Inferior parietal cortex (tissue), 1 donor: Measurements from ENCODE around the gene PALLD.
A peak's percentile ranks its signal among the peaks of the same experiment; 100 is the strongest.
"Not testable (repeated sequence)": the region's sequence is repeated elsewhere in the genome, so short reads cannot be mapped to it uniquely, and the experiment has no call there.

Source experiments
- DNase-seq: peaks from one replicate; pipeline ENCODE4 v3.0.0-alpha.2; 2016; ENCODE audit errors: extremely low spot score

PALLD gene

DNA sequence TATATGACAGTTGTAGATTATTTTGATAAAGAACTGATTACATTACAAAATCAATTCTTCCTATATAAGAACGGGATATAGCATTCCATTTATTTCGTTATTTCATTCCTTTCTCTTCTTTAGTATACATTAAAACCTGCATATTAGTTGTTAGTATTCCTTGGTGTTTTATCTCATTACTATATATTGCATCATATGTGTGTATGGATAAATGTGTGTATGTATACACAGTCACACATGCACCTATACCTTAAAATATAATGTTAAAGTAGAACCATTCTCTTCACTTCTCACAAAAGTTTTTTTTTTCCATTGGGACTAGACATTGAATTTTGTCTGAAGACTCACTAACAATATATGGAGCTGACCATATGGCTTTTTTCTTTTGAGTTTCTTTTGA, 5.3 kb upstream of the PALLD start:
- no peak for DNase-seq

DNA sequence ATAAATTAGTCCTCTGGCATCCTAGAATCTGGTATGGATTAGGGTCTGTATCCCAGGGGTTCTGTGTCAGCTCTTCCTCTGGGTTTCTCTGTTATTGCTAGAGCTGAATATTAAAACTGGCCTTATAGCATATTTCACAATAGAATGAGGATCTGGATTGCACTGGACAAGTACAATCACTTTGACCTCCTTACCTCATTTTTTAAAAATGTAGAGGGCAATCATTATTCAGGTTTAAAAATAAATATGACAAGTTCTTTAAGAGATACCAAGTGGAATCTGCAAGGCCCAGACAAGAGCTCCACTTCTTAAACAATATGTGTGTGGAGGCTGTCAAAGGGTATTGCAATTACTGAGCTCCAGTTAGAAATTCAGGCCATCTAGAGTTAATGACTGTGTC, 1.4 kb downstream of the PALLD start:
- no peak for DNase-seq

DNA sequence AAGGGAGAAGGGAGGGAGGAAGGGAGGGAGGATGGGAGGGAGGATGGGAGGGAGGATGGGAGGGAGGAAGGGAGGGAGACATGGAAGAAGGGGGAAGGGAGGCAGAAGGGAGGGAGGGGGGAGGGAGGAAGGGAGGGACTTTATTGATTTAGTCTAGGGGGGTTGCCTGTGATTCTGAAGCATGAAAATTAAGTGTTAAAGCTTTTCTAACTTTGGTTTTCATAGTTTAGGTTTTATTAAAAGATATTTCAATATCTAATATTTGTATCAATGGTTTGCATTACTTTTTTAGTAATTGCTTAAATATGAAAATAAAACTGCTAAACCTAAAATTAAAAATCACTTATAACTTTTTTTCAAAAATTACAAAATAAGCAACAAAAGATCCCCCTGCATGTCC, 2.4 kb downstream of the PALLD start:
- no peak for DNase-seq

DNA sequence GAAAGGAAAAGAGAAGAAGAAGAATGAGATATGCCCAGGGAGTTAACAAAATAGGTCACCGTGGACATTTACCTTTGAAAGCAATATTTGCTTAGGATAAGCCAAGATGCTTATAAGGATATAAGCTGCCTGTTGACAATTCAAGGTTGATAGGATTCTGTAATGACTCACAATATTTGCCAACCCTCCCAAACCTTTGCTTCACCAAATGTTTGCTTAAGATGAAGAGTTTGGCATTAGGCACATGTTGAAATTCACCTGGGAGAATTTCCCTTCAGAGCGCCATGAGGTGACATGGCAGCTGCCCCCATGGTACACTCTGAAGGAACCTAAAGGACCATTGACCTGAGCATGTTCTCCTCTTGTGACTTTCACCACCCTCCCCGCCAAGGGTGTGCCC, 4.6 kb downstream of the PALLD start:
- DNase-seq = no peak

DNA sequence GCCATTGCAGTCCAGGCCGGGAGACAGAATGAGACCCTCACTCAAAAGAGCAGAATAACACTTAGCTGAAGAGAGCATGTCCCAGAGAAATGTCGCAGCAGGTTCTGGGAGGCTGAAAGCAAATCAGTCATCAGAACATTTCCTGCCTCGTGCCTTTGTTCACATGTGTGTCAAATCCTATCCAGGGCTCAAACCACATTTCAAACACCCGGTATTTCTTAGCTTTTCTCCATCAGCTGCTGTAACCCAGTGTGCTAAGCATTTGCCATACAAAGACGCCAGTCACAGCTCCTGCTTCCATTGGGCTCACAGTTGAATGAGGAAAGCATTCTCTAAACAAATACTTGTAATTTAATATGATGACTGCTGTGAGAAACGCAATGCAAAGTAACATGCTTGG, 6.0 kb downstream of the PALLD start:
- DNase-seq = no peak

DNA sequence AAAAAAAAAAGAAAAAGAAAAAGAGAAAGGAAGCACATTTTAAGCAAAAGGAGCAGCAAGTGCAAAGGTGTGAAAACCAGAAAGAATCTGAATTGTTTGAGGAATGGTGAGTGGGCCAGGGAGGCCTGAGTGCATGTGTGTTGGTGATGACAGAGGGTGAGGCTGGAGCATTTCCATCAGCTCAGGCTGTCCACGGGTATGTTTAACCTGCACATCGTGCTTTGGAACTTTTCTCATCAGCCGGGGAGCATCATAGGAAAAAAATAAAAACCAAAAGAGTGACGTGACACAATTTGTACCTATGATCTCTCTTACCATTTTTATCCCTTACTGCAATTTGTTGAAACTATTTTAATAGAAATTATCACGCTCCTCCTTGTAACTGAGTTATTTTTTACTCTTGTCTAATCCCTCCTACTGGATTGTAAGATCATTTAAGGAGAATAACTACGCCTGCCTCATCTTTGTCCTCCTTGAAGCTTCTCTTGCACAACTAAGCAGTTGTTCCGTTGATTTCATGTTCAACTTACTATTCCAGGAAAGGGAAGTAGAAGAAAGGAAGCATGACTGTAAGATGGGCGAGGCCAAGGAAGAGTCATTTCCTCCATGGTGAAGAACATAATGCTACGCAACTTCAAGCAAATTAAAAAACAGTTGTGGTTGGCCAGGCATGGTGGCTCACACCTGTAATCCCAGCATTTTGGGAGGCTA, 7.0 kb downstream of the PALLD start:
- DNase-seq = no peak

DNA sequence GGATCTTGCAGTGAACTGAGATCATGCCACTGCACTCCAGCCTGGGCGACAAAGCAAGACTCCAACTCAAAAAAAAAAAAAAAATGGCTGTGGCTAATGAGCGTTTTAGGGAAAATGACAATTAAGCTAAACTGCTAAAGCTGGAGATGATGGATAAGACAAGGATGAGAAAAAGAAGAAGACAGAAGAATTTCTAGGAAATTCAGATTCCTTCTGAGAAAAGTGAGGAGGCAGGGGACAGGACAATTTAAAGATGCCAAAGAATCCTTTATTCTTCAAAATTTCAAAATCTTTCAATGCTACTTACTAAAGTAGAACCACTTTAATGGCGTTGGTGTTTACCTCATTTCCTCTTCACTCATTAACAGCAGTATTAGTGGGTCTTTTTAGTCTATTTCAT, 7.7 kb downstream of the PALLD start:
- no peak for DNase-seq

DNA sequence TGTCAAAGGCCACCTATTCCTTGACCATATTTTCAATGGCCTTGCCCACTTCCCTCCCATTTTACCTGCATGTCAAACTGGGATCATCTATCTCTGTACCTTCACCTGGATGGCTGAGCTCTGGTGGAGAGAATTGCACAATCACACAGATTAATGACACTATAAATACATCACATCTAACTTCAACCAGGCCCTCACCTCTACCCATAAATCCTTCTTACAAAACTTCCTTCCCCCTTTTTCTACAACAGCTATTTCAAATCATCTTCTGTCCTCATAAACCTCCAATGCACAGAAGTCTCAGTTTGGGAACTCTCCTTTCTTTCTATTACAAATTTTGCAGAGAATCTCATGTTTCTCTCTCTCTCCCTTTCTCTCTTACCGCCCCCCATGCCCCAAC, 9.2 kb downstream of the PALLD start:
- no peak for DNase-seq

DNA sequence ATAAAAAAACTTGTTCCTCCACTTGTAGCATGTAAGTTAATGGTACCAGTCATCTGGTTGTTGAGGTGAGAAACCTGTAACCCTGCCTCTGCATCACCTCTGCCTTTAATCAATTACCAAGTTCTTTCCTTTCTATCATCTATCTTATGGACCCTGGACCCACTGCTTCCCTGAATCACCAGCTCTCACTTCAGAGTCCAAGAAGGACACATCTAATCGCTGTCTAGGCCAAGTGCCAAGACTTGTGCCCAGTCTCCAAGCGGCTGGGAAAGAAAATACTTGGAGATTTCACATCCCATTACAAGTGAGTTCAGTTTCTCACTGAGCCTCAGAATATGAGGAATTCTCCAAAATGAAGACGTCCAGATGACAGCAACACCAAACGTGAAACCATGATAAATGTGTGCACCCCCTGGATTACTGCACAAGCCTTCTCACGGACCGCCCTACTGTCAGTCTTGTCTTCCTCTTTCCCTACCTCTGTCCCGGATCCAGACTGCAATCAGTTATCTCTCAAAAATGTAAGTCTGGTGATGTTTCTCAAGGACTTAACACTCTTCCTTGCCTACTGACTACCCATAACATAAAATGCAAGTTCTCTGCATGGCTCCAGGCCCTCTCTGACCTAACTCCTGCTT, 10.4 kb downstream of the PALLD start:
- no peak for DNase-seq

DNA sequence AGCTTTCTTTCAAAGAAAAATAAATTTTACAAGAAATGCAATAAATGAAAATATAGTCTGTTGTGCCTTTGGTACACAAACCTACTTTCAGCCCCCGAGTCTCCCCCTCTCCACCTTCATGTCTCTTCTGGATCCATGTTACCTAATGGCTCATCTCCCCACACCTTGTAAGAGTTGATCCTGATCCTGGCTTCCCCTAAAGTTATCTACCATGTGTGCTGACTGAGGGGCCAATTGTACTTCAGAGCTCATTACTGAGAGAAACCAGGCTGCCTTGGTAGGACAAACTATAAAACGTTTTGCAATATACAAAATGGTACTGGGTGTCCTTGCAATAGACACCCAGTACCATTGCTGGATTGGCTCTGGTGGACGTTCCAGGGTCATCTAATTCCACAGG, 11.8 kb downstream of the PALLD start:
- DNase-seq = no peak

DNA sequence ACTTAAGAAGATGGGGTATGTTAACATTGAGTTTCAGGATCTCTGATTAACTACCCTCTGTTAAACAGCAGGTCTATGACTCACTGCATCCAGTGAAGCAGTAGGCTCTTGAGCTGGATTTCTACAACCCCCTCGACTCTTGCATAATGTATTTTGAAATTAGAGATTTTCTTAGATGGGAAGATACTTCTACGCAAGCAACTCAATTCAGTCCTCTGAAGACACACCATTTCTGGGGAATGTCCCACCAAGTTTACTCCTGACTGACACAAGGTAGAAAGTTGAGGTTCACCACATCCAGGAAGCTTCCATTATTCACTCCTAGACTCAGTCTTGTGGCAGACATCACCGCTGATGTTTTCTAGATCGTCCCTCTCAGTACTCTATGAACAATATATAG, 12.9 kb downstream of the PALLD start:
- no peak for DNase-seq

DNA sequence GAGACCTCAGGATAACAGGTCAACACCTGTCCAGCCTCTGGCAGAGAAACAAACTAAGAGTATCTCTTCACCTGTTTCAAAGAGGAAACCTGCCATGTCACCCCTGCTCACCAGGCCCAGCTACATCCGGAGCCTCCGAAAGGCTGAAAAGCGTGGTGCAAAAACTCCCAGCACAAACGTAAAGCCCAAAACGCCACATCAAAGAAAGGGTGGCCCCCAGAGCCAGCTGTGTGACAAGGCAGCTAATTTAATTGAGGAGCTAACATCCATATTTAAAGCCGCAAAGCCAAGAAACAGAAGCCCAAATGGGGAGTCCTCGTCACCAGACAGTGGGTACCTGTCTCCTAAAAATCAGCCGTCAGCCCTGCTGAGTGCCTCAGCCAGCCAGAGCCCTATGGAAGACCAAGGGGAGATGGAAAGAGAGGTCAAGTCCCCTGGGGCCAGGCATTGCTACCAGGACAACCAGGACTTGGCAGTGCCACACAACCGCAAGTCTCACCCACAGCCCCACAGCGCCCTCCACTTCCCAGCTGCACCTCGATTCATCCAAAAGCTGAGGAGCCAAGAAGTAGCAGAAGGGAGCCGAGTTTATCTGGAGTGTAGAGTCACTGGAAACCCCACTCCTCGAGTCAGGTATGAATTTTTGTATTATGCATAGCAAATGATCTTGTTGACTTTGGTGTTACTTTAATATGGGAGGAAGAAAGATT, 15.1 kb downstream of the PALLD start:
- no peak for DNase-seq

DNA sequence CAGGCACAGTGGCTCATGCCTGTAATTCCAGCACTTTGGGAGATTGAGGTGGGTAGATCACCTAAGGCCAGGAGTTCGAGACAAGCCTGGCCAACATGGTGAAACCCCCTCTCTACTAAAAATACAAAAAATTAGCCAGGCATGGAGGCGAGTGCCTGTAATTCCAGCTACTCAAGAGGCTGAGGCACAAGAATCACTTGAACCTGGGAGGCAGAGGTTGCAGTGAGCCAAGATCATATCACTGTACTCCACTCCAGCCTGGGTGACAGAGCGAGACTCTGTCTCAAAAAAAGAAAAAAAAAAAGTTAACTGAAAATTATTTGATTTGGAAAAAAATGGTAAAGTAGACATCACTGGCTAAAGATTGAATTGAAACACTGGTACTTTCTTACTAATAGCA, 17.0 kb downstream of the PALLD start:
- DNase-seq = not testable (repeated sequence)

DNA sequence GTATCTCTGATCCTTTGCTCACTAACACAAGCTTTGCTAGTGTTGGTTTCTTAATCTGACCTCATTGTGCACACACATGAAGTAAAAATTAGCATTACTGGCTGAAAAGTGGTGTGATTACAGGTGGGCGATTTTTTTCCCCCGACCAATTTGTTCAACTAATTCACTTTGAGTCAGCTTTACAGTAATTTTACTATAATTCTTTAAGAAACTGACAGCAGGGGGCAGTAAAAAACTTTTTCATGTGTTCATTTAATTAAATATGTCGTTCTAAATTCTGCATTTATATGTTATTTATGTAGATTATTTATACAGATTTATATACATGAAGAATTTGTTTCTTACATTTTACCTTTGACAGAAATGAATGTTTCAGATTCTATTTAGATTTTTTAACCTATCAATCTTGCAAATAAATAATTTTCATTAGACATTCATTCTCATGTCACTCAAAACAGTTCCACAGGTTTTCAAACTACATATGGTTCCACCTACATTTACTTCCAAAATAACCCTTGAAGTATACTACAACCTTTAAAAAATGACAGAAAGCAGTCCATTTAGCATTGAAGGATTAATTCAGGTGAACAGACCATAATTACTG, 17.5 kb downstream of the PALLD start:
- DNase-seq = peak; percentile 65

DNA sequence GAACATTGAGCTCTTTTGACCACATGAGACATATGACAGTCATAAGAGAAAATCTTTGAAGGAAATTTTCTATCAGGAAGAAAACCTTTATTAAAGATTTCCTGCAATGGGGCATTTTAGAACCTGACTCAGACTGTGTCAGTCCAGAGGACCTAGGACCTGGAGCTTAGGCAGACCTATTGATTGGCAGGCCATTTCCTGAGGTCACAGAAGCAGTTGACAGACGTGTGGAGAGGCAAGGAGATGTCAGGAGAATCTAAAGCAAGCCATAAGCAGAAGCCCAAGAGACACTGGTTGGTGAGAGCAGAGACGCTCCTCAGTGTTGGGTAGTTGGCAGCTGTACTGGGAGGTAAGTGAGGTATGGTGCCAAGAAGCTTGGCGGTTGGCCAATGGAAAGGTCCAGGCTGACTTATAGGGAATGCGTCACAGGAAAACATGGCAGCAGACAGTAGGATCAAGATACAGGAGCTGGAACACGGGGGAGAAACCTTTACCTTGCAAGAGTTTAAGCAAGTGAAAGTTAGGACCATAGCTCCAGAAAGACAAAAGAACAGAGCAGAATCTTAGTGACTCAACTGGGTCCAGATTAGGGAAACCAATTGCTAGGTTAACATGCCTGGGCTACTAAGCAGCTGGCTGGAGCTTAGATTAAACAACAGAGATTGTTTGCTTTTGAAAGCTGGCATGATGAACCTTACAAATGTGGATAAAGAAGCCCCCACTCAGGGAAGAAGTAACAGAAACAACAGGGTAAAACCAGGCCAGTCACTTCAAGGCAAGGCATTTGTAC, 18.6 kb downstream of the PALLD start:
- no peak for DNase-seq

DNA sequence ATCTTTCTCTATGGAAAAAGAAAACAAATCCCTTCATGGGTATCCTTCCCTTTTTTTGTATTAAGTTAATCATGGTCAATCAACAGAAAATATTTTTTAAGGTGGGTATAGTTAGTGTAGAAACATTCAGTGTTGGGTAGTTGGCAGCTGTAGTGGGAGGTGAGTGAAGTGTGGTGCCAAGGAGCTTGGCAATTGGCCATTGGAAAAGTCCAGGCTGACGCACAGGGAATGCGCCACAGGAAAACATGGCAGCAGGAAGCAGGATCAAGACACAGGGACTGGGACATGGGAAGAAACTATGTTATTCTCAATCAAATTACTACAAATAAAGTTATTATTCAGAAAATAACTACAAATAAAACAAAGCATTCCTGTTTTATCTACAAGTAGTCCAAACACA, 20.0 kb downstream of the PALLD start:
- no peak for DNase-seq

DNA sequence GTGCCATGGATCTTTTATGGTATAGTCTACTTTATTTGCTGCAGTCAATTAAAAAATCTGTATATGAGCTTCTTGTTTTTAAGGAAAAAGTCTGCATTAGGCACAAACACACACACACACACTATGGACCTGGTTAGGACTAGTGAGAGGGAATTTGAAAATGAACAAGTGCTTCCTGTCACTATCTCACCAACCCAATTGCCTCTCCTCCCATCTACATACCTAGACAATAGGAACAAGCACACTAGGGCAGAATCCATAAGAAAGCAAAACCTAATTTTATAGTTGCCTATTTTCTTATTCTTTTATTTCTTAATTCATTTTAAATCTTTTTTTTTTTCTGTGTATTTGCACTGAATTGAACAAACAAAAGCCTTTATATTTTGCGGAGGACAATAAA, 22.7 kb downstream of the PALLD start:
- no peak for DNase-seq

DNA sequence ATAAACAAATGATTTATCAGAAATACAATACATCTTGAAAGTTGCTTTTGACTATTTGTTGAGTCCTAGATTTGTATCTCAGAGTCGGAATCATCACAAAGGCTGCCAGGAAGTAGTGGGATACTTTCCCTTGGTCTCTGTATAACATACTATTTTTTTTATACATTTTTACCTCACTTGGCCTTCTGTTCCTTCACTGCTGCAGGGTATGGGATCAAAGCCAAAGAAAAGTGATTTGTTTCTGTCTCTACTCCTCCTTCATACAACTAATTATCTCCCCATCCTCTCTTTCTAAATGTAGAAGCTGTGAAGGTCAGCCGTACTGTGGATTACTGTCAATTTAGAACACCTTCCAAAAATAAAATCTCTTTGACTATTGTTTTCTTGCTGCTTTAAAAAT, 24.9 kb downstream of the PALLD start:
- DNase-seq = no peak

DNA sequence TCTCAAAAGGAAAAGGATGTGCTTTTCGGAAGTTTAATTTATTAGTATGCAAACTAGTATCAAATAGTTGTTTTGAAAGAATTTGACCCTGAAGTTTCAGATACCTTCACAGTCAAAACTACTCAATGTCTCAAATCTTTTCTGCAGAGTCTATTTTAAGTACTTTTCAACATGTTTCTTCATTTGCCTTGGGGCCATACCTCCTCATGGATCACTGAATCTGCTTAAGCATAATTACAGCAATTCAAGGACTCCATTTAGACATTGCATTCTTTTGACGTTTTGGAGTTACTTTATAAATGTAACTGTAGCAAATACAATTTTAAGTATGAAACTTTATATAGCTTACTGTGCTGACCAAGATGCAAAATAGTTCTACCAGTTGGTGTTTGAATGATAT, 25.5 kb downstream of the PALLD start:
- no peak for DNase-seq

DNA sequence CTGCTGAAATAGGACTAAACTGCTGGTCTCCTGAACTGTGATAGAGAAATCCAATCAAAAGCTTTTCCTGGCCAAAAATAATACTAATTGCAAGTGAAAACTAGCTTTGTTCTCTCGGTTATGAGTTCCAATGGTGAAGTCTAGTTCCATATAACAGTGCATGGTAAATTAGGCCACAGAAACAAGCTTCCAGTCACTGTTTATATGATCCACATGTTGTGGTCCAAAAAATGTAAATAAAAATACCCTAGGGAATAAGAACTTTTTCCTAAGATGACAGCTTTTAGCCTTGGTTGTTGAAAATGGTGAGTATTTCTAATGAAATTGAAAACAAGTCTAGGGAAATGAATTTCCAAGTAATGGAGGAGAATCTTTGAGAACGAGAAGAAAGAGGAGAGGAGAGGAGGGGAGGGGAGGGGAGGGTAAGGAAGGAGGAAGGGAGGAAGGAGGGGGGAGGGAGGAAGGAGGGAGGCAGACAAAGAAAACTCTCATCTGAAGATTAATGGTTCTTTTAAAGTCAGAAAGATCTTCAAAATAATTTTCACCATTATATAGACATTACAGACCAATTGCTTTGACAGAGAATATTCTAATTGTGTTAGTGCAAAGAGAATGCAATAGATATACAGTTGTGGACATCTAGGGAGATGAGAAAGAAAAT, 26.1 kb downstream of the PALLD start:
- DNase-seq = no peak

DNA sequence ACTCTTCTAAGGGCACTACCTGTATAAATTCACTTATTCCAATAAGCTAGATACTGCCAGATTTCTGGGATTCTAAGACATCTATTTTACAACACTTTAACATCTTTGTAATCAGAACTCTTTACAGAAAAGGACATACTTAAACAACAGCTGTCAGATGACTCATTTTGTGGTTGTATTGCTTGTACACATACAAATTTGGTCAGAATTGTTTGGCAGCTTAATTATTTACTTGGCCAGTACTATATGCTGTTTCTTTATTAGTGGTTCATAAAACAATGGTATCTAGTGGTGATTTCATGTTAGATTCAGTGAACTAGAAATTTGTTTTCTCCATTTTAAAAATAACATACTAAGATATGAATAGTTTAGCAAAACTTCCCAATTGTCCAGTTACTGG, 27.2 kb downstream of the PALLD start:
- DNase-seq = no peak

DNA sequence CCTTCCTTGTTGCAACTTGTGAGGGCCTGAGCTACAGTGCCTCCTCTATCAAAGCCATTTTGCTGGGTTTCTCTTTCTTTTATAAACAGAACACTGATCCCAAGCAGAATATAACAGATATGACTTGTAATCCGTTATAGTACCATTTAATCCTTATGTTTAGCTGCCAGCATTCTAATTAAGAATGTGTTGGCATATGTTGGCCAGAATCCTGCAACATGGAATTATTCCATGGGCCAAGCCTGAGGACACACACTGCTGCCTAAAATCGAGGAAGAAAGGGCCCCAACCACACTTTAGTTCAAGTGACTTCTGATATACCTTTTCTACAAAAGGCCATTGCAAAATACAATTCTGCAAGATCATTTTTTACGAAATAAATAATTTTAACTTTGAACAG, 28.0 kb downstream of the PALLD start:
- DNase-seq = no peak
